CD4-positive, alpha-beta T cell (primary cell): ENCODE data around the gene SLC9A6. TPM values are rescaled to one million over a fixed set of nuclear protein-coding genes. Genes with fewer than 3 reads are reported as not detected.

ENCODE experiments used
- ATAC-seq: fragments of 200-7000 bp; cut with Tn5 transposase; one replicate; pipeline ENCODE4 v1.10.0; 2022; ENCODE audit warnings: mild to moderate bottlenecking; ENCODE audit not compliant: poor library complexity
- CTCF ChIA-PET: fragments of 350-600 bp; sonication (Branson Sonifier 250); formaldehyde crosslinking; loops from one replicate; lab custom pipeline; 2021; ENCODE audit warnings: antibody characterized with exemption, inconsistent platforms; lab: Charles Lee
- POLR2A ChIA-PET: fragments of 350-600 bp; sonication (Branson Sonifier 250); formaldehyde crosslinking; loops from one replicate; lab custom pipeline; 2021; ENCODE audit warnings: antibody characterized with exemption, inconsistent platforms; lab: Charles Lee
- DNase-seq, 14 experiments: peaks; one replicate each; pipeline ENCODE4 v3.0.0-alpha.2; 2013 to 2020; ENCODE audit warnings: mixed read lengths in 2 of 14
- H3K27ac ChIP-seq, 2 donors: one replicate each; pipeline versions ENCODE4 v1.5.1 to v1.7.0; 2013; ENCODE audit warnings: low read length in 2 of 2, low read depth in 1 of 2, mild to moderate bottlenecking in 1 of 2
- H3K27me3 ChIP-seq, 2 experiments: 1 replicate in 1 of 2; 2 replicates in 1 of 2; pipeline versions ENCODE4 v1.6.1 to v1.7.0; 2013; ENCODE audit warnings: low read length in 2 of 2, control low read depth in 1 of 2, mild to moderate bottlenecking in 1 of 2, moderate library complexity in 1 of 2; ENCODE audit not compliant: insufficient read depth in 2 of 2, control insufficient read depth in 1 of 2
- H3K36me3 ChIP-seq: one replicate; pipeline ENCODE4 v1.6.1; 2013; ENCODE audit warnings: low read length, control low read depth; ENCODE audit not compliant: insufficient read depth
- H3K4me1 ChIP-seq: one replicate; pipeline ENCODE4 v1.6.1; 2013; ENCODE audit warnings: low read length, control low read depth; ENCODE audit not compliant: insufficient read depth
- H3K4me3 ChIP-seq: one replicate; pipeline ENCODE4 v1.5.1; 2013; ENCODE audit warnings: mild to moderate bottlenecking, low read length, moderate library complexity
- H3K9me3 ChIP-seq, 2 experiments: 1 replicate in 1 of 2; 2 replicates in 1 of 2; pipeline versions ENCODE4 v1.6.1 to v1.7.0; 2013; ENCODE audit warnings: low read length in 2 of 2, mild to moderate bottlenecking in 2 of 2, control low read depth in 1 of 2, moderate library complexity in 1 of 2; ENCODE audit not compliant: control insufficient read depth in 1 of 2, insufficient read depth in 1 of 2
- H3K27ac Mint-ChIP-seq: one replicate; pipeline ENCODE4 v1.8.0; 2020; ENCODE audit warnings: mixed read lengths
- H3K27me3 Mint-ChIP-seq: one replicate; pipeline ENCODE4 v1.8.0; 2021; ENCODE audit warnings: mixed read lengths
- H3K36me3 Mint-ChIP-seq: one replicate; pipeline ENCODE4 v1.8.0; 2021; ENCODE audit warnings: low read depth, mixed read lengths
- H3K4me1 Mint-ChIP-seq: one replicate; pipeline ENCODE4 v1.8.0; 2021; ENCODE audit warnings: low read depth, mixed read lengths
- H3K4me3 Mint-ChIP-seq: one replicate; pipeline ENCODE4 v1.8.0; 2020; ENCODE audit warnings: mild to moderate bottlenecking, mixed read lengths
- H3K9me3 Mint-ChIP-seq: one replicate; pipeline ENCODE4 v1.8.0; 2020; ENCODE audit warnings: mixed read lengths
- CTCF ChIP-seq: fragments of 200-600 bp; IDR thresholded peaks from one replicate; pipeline ENCODE4 v1.8.0; 2022; ENCODE audit warnings: antibody characterized with exemption, mild to moderate bottlenecking
- intact Hi-C, 2 experiments: fragments of 100-400 bp; cut with DNase I in 1 of 2; cut with micrococcal nuclease in 1 of 2; formaldehyde crosslinking; loops; one replicate each; pipeline versions ENCODE4 v1.15.1 to v1.9.0; 2023 to 2025; cut with DNase I, micrococcal nuclease
- total RNA-seq, 174 experiments: library from RNA in 2 of 174; stranded (reverse) in 2 of 174; gene quantifications; one replicate each; pipeline ENCODE4 v1.2.3 and lab custom pipeline; 2021 to 2026

The SLC9A6 gene
- total RNA-seq, 2 experiments from 2014 or later: 17.8 to 20.0 TPM

GRCh38 chrX:135975421-135975820 lies 9.8 kb upstream of the SLC9A6 start:
- Histone ChIP-seq H3K4me1 (peaks cover 13% of the 10 kb centered on the region), H3K27ac (no peak overlapping the region), H3K36me3 (no peaks in the 10 kb centered on the region), H3K9me3 (no peaks in the 10 kb centered on the region), H3K4me3 (no peak overlapping the region), H3K27me3 (no peaks in the 10 kb centered on the region)
- ATAC-seq: no peak
- H3K9me3 Mint-ChIP-seq: no peaks in the 10 kb centered on the region
- H3K27ac Mint-ChIP-seq: peak overlapping the region; percentile 75
- H3K4me3 Mint-ChIP-seq: peak overlapping the region; percentile 84
- ChIA-PET POLR2A (interaction anchor here (3.1 kb wide), 1 partner anchor 9 kb away, joined by 33 read pairs; the partner anchor contains the start of gene SLC9A6), CTCF (interaction anchor here (0.6 to 1.3 kb wide), 2 partner anchors 9 to 485 kb away, joined by 3 to 4 read pairs; partner anchors contain the start of gene SLC9A6)
- no peak for DNase-seq
- no peaks in the 10 kb centered on the region for H3K27me3 Mint-ChIP-seq
- H3K4me1 Mint-ChIP-seq: peaks cover 51% of the 10 kb centered on the region
- TF ChIP-seq CTCF: no peak
- intact Hi-C loops: no loop called here
- H3K36me3 Mint-ChIP-seq: peaks cover 14% of the 10 kb centered on the region

GRCh38 chrX:135977611-135978010 lies 7.6 kb upstream of the SLC9A6 start:
- no peak overlapping the region for H3K27ac ChIP-seq
- CTCF ChIA-PET: no interaction called here
- TF ChIP-seq CTCF: no peak

GRCh38 chrX:135981010-135981409 lies 4.2 kb upstream of the SLC9A6 start:
- H3K27ac Mint-ChIP-seq: peak overlapping the region; percentile 62

More at GRCh38 chrX:135977611-135978010, 7.6 kb upstream of the SLC9A6 start:
- Histone ChIP-seq H3K4me1 (peaks cover 18% of the 10 kb centered on the region), H3K36me3 (no peaks in the 10 kb centered on the region), H3K9me3 (no peaks in the 10 kb centered on the region), H3K4me3 (no peak overlapping the region), H3K27me3 (no peaks in the 10 kb centered on the region)
- H3K27me3 Mint-ChIP-seq: no peaks in the 10 kb centered on the region
- ATAC-seq: no peak
- H3K36me3 Mint-ChIP-seq: peaks cover 12% of the 10 kb centered on the region
- no peak for DNase-seq
- H3K9me3 Mint-ChIP-seq: no peaks in the 10 kb centered on the region
- intact Hi-C loops: no loop called here
- H3K4me1 Mint-ChIP-seq: peaks cover 56% of the 10 kb centered on the region
- POLR2A ChIA-PET: no interaction called here
- peak overlapping the region; percentile 59 for H3K27ac Mint-ChIP-seq
- peak overlapping the region; percentile 68 for H3K4me3 Mint-ChIP-seq

More at GRCh38 chrX:135981010-135981409, 4.2 kb upstream of the SLC9A6 start:
- no peak for TF ChIP-seq CTCF
- POLR2A ChIA-PET: no interaction called here
- Mint-ChIP-seq H3K4me1 (peaks cover 63% of the 10 kb centered on the region), H3K4me3 (peak overlapping the region; percentile 43), H3K36me3 (peaks cover 12% of the 10 kb centered on the region), H3K9me3 (no peaks in the 10 kb centered on the region), H3K27me3 (no peaks in the 10 kb centered on the region)
- no peaks in the 10 kb centered on the region for H3K27me3 ChIP-seq
- no peak for ATAC-seq
- no peaks in the 10 kb centered on the region for H3K36me3 ChIP-seq
- no peak overlapping the region for H3K4me3 ChIP-seq
- no peak for DNase-seq
- H3K4me1 ChIP-seq: peaks cover 28% of the 10 kb centered on the region
- H3K27ac ChIP-seq: no peak overlapping the region
- intact Hi-C loops: loop anchor here in 1 of 2 experiments (10.0 kb wide), 1 partner anchor 164 kb away; the partner anchor contains the start of gene FHL1
- no peaks in the 10 kb centered on the region for H3K9me3 ChIP-seq
- CTCF ChIA-PET: no interaction called here
